PC-9 (cell line): ENCODE measurements around the gene ATP2C2. TPM values are rescaled to one million over a fixed set of nuclear protein-coding genes. Genes with fewer than 3 reads are reported as not detected.

Source experiments
- BruUV-seq: library from RNA; stranded (reverse); fragments of 400-500 nt; replicated peaks from 2 replicates; lab custom pipeline; 2021; lab: Mats Ljungman, UMichigan
- CTCF ChIA-PET: fragments of 300-600 bp; sonication (Branson Sonifier 250); formaldehyde crosslinking; loops from one replicate; lab custom pipeline; 2022; ENCODE audit warnings: antibody characterized with exemption; lab: Charles Lee
- POLR2A ChIA-PET: fragments of 300-600 bp; sonication (Branson Sonifier 250); formaldehyde crosslinking; loops from one replicate; lab custom pipeline; 2022; ENCODE audit warnings: antibody characterized with exemption; ENCODE audit not compliant: unreplicated experiment; lab: Charles Lee
- DNase-seq, 2 experiments: peaks; one replicate each; pipeline versions ENCODE4 v3.0.0 to v3.0.0-alpha.2; 2015 to 2022; ENCODE audit warnings: mixed read lengths in 1 of 2
- H2AFZ ChIP-seq: fragments of 200-600 bp; sonication (generic); 2 replicates; pipeline ENCODE4 v1.8.1; 2017; ENCODE audit warnings: antibody characterized with exemption
- H3F3A ChIP-seq: fragments of 200-600 bp; sonication (generic); 2 replicates; pipeline ENCODE4 v1.8.1; 2017; ENCODE audit warnings: antibody characterized with exemption, mild to moderate bottlenecking, low read depth; ENCODE audit not compliant: insufficient read depth
- H3K27ac ChIP-seq: fragments of 200-600 bp; sonication (generic); 2 replicates; pipeline ENCODE4 v1.6.1; 2016; ENCODE audit warnings: mixed run types
- H3K27me3 ChIP-seq: fragments of 200-600 bp; sonication (generic); 2 replicates; pipeline ENCODE4 v1.6.1; 2016; ENCODE audit warnings: low read depth, mixed run types; ENCODE audit not compliant: insufficient read depth
- H3K36me3 ChIP-seq: fragments of 200-600 bp; sonication (generic); 2 replicates; pipeline ENCODE4 v1.6.1; 2016; ENCODE audit warnings: low read depth, mixed run types
- H3K4me1 ChIP-seq: fragments of 200-600 bp; sonication (generic); replicated peaks from 2 replicates; pipeline ENCODE4 v1.6.1; 2016; ENCODE audit warnings: mixed run types; ENCODE audit not compliant: insufficient read depth
- H3K4me2 ChIP-seq: fragments of 200-600 bp; sonication (generic); 2 replicates; pipeline ENCODE4 v1.6.1; 2017; ENCODE audit warnings: mixed run types
- H3K4me3 ChIP-seq: fragments of 200-600 bp; sonication (generic); 2 replicates; pipeline ENCODE4 v1.6.1; 2016; ENCODE audit warnings: mixed run types
- H3K79me2 ChIP-seq: fragments of 200-600 bp; sonication (generic); 2 replicates; pipeline ENCODE4 v1.6.1; 2017; ENCODE audit warnings: low read depth, mixed run types
- H3K9me2 ChIP-seq: fragments of 200-600 bp; sonication (generic); 2 replicates; pipeline ENCODE4 v1.8.1; 2017; ENCODE audit warnings: mild to moderate bottlenecking; ENCODE audit not compliant: insufficient read depth
- H3K9me3 ChIP-seq: fragments of 200-600 bp; sonication (generic); 2 replicates; pipeline ENCODE4 v1.8.1; 2016; ENCODE audit warnings: low read depth; ENCODE audit not compliant: insufficient read depth
- H4K20me1 ChIP-seq: fragments of 200-600 bp; sonication (generic); 2 replicates; pipeline ENCODE4 v1.8.1; 2017; ENCODE audit not compliant: insufficient read depth
- EZH2 ChIP-seq: fragments of 200-600 bp; sonication (generic); IDR thresholded peaks from 2 replicates; pipeline ENCODE4 v1.8.0; 2017; ENCODE audit warnings: antibody characterized with exemption, low read depth
- intact Hi-C: fragments of 100-400 bp; cut with micrococcal nuclease; formaldehyde crosslinking; loops from one replicate; pipeline ENCODE4 v1.10.0; 2022; ENCODE audit not compliant: unreplicated experiment
- total RNA-seq: library from RNA; stranded (reverse); gene quantifications from 2 replicates; pipeline ENCODE4 v1.2.3, GENCODE V29; 2021
- TF ChIP-seq, protein P1 (sequence below): fragments of 200-600 bp; sonication (generic); conservative IDR thresholded peaks from 2 replicates; pipeline ENCODE4 v1.6.1; 2017; ENCODE audit warnings: mixed run types, antibody characterized with exemption, mild to moderate bottlenecking, moderate library complexity

The ATP2C2 gene
- total RNA-seq, 1 experiment from 2014 or later, result 17.2 TPM

DNA sequence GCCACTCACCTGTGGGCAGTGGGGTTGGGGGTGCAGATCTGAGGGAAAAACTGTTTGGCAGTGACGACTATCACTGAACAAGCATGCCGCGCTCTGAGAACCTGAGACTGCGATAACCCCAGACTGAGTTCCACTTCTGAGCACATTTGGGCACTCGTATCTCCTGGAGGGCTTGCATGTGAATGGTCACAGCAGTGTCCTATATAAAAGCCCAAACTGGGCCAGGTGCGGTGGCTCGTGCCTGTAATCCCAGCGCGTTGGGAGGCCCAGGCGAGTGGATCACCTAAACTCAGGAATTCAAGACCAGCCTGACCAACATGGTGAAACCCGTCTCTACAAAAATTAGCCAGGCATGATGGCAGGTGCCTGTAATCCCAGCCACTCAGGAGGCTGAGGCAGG lies 18.7 kb downstream of the ATP2C2 start:
- no TSS peak for BruUV-seq
- no peak for TF ChIP-seq EZH2
- TF ChIP-seq, protein P1, sequence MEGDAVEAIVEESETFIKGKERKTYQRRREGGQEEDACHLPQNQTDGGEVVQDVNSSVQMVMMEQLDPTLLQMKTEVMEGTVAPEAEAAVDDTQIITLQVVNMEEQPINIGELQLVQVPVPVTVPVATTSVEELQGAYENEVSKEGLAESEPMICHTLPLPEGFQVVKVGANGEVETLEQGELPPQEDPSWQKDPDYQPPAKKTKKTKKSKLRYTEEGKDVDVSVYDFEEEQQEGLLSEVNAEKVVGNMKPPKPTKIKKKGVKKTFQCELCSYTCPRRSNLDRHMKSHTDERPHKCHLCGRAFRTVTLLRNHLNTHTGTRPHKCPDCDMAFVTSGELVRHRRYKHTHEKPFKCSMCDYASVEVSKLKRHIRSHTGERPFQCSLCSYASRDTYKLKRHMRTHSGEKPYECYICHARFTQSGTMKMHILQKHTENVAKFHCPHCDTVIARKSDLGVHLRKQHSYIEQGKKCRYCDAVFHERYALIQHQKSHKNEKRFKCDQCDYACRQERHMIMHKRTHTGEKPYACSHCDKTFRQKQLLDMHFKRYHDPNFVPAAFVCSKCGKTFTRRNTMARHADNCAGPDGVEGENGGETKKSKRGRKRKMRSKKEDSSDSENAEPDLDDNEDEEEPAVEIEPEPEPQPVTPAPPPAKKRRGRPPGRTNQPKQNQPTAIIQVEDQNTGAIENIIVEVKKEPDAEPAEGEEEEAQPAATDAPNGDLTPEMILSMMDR, result no peak
- no peak overlapping the region for H3K4me2 ChIP-seq
- no peaks in the 10 kb centered on the region for H3F3A ChIP-seq
- no peaks in the 10 kb centered on the region for H3K4me1 ChIP-seq
- peaks cover 6% of the 10 kb centered on the region; the same call in 1 of the 2 replicates for H4K20me1 ChIP-seq
- CTCF ChIA-PET, result no interaction called here
- POLR2A ChIA-PET, result no interaction called here
- H3K27me3 ChIP-seq, result no peaks in the 10 kb centered on the region
- H3K79me2 ChIP-seq, result no peaks in the 10 kb centered on the region
- H3K4me3 ChIP-seq, result no peak overlapping the region
- no peak overlapping the region for H2AFZ ChIP-seq
- H3K9me3 ChIP-seq, result no peaks in the 10 kb centered on the region
- no peak overlapping the region for H3K27ac ChIP-seq
- H3K36me3 ChIP-seq, result no peaks in the 10 kb centered on the region
- intact Hi-C loops, result no loop called here
- no peak for DNase-seq
- H3K9me2 ChIP-seq, result no peaks in the 10 kb centered on the region

DNA sequence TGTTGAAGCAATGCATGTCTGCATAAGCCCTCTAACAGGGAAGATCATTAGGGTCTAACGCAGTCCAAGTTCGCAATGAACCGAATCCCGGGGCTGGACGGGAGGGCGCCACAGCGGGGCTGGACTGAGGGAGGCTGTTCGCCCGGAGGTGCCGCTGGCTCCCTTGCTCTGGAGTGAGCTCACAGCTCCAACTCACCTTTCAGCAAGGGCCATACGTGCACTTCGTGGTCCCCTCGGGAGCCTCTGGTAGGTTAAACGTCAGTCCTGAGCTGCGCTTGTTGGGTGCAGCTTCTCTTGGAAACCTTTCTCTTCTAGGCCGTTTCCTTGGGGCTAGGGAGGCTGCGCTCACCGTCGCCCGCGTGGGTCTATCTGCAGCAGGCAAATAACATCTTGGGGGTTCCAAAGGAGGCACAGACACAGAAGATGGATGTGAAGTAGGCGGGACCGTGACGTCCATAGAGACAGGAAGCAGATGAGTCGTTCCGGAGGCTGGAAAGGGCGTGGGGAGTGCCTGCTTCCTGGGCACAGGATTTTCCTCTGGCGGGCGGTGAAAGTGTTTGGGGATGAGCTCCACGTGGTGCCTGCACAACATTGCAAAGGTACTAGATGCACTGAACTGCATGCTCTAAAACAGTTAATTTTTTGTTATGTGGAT lies 21.9 kb downstream of the ATP2C2 start:
- Histone ChIP-seq H3K4me2 (no peak overlapping the region), H3K9me3 (no peaks in the 10 kb centered on the region), H3K27me3 (no peaks in the 10 kb centered on the region), H3K9me2 (no peaks in the 10 kb centered on the region), H3K79me2 (no peaks in the 10 kb centered on the region), H3K36me3 (no peaks in the 10 kb centered on the region), H3K4me3 (no peak overlapping the region), H3F3A (peaks cover under 1% of the 10 kb centered on the region; the same call in 1 of the 2 replicates), H2AFZ (no peak overlapping the region), H3K27ac (no peak overlapping the region), H3K4me1 (peaks cover 4% of the 10 kb centered on the region), H4K20me1 (no peaks in the 10 kb centered on the region)
- no peak for DNase-seq
- no peak for TF ChIP-seq EZH2
- TF ChIP-seq, protein P1, result no peak
- CTCF ChIA-PET, result interaction anchor here (0.6 kb wide), 1 partner anchor 113 kb away, joined by 3 read pairs; no protein-coding TSS in a partner anchor
- intact Hi-C loops, result no loop called here
- no TSS peak for BruUV-seq
- POLR2A ChIA-PET, result interaction anchor here (0.7 kb wide), 1 partner anchor 9 kb away, joined by 7 read pairs; no protein-coding TSS in a partner anchor

- no peaks in the 10 kb centered on the region for H3K27me3 ChIP-seq
- H3K27ac ChIP-seq, result no peak overlapping the region
- H3K79me2 ChIP-seq, result no peaks in the 10 kb centered on the region
- H4K20me1 ChIP-seq, result no peaks in the 10 kb centered on the region
- peaks cover 14% of the 10 kb centered on the region for H3K4me1 ChIP-seq
- no peaks in the 10 kb centered on the region for H3K9me2 ChIP-seq
- no TSS peak for BruUV-seq
- no peak overlapping the region for H2AFZ ChIP-seq
- CTCF ChIA-PET, result no interaction called here
- H3K36me3 ChIP-seq, result no peaks in the 10 kb centered on the region
- no peak overlapping the region for H3K4me3 ChIP-seq
- peaks cover 12% of the 10 kb centered on the region; the same call in 1 of the 2 replicates for H3F3A ChIP-seq
- intact Hi-C loops, result no loop called here
- POLR2A ChIA-PET, result no interaction called here
- H3K9me3 ChIP-seq, result no peaks in the 10 kb centered on the region
- H3K4me2 ChIP-seq, result no peak overlapping the region
- TF ChIP-seq EZH2, result no peak
- TF ChIP-seq, protein P1, result no peak
- no peak for DNase-seq
Measured at GRCh38 chr16:84391151-84392030, 23.1 kb downstream of the ATP2C2 start.
